ENCODE data around the gene KHDRBS2. TPM values are rescaled to one million over a fixed set of nuclear protein-coding genes. Genes with fewer than 3 reads are reported as not detected.

Gene KHDRBS2
- total RNA-seq, 1 experiment from 2014 or later, result not detected

DNA sequence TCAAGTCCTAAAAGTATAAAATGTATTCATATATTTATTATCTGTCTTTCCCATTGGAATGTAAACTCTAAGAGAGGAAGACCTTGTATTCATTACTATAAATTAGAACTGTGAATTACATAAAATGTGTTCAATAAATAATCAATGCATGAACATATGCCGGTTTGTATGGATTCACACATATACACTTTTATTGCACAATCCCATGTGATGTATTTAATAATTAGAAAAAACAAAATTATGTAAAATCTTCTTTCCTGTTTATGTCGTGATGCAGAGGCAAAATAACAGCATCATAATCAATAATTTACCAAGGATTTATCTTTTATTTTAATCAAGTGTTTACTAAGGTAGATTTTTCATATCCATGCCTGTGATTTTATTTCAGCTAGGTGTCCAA, 240.5 kb downstream of the KHDRBS2 start:
- no peak for DNase-seq (ENCODE audit: unreplicated experiment)
- CTCF ChIA-PET, result interaction anchor here (0.6 to 0.7 kb wide), 2 partner anchors 608 to 767 kb away, joined by 3 read pairs; no protein-coding TSS in a partner anchor
- H3K27ac Mint-ChIP-seq (ENCODE audit: low read depth, unreplicated experiment), result no peak overlapping the region
- intact Hi-C loops (cut with micrococcal nuclease), result no loop called here
- BruUV-seq (replicated peaks), result no TSS peak
- H3K4me3 Mint-ChIP-seq (ENCODE audit: unreplicated experiment), result no peak overlapping the region
- H3K4me1 Mint-ChIP-seq (ENCODE audit: insufficient read depth, unreplicated experiment), result no peaks in the 10 kb centered on the region
- POLR2A ChIA-PET, result no interaction called here
- no peak for TF ChIP-seq CTCF (IDR thresholded peaks at IDR 0.05; ENCODE audit: unreplicated experiment)
- H3K36me3 Mint-ChIP-seq (ENCODE audit: insufficient read depth, unreplicated experiment), result no peaks in the 10 kb centered on the region
- no peaks in the 10 kb centered on the region for H3K9me3 Mint-ChIP-seq (ENCODE audit: unreplicated experiment)
- H3K27me3 Mint-ChIP-seq (ENCODE audit: insufficient read depth, unreplicated experiment), result peaks cover 48% of the 10 kb centered on the region

DNA sequence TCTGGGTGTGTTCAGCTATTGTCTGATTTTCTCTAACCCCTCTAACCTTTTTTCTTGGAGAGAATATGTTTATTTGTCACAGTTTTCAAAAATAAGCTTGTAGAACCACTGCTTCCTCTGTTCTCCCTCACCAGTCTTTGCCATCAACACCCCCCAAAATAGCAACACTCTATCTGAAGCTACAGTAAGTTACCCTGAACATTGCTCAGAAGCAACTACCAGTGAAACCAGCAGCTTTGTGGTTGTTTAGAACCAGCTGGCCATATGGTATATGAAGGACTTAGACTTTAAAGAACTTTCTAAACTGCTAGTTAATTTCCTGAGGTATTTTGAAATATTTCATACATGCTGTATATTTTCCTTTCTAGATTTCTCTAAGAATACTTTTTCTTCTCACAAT, 242.9 kb downstream of the KHDRBS2 start:
- Mint-ChIP-seq H3K4me3 (ENCODE audit: unreplicated experiment) (no peak overlapping the region), H3K27me3 (ENCODE audit: insufficient read depth, unreplicated experiment) (peaks cover 28% of the 10 kb centered on the region), H3K9me3 (ENCODE audit: unreplicated experiment) (no peaks in the 10 kb centered on the region), H3K36me3 (ENCODE audit: insufficient read depth, unreplicated experiment) (no peaks in the 10 kb centered on the region), H3K27ac (ENCODE audit: low read depth, unreplicated experiment) (no peak overlapping the region), H3K4me1 (ENCODE audit: insufficient read depth, unreplicated experiment) (no peaks in the 10 kb centered on the region)
- CTCF ChIA-PET, result interaction anchor here (1.3 kb wide), 1 partner anchor 1244 kb away, joined by 4 read pairs; no protein-coding TSS in a partner anchor
- TF ChIP-seq CTCF (IDR thresholded peaks at IDR 0.05; ENCODE audit: unreplicated experiment), result no peak
- BruUV-seq (replicated peaks), result no TSS peak
- intact Hi-C loops (cut with micrococcal nuclease), result no loop called here
- POLR2A ChIA-PET, result interaction anchor here (0.9 to 1.3 kb wide), 2 partner anchors 13 kb away, joined by 3 read pairs; no protein-coding TSS in a partner anchor
- no peak for DNase-seq (ENCODE audit: unreplicated experiment)

DNA sequence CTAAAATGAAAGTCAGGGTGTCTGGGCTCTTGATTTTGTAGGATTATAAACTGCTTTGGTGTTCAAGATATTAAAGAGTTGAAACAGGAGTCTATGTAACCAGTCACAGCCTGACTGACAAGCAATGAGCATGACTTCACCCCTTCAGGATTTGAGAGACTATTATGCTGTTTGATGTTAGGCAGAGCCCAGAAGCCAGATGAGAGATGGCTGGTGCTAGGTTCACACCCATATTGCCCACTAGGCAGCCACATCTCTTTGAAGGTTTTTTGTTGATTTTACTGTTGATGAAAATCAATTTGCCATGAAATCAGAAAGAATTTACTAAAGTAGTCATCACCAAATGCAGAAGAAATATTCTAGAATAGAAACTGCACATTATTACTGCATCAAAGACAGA, 243.6 kb downstream of the KHDRBS2 start:
- BruUV-seq (replicated peaks), result no TSS peak
- Mint-ChIP-seq H3K27me3 (ENCODE audit: insufficient read depth, unreplicated experiment) (peaks cover 21% of the 10 kb centered on the region), H3K9me3 (ENCODE audit: unreplicated experiment) (no peaks in the 10 kb centered on the region), H3K27ac (ENCODE audit: low read depth, unreplicated experiment) (no peak overlapping the region), H3K4me1 (ENCODE audit: insufficient read depth, unreplicated experiment) (no peaks in the 10 kb centered on the region), H3K4me3 (ENCODE audit: unreplicated experiment) (no peak overlapping the region), H3K36me3 (ENCODE audit: insufficient read depth, unreplicated experiment) (no peaks in the 10 kb centered on the region)
- DNase-seq (ENCODE audit: unreplicated experiment), result no peak
- no peak for TF ChIP-seq CTCF (IDR thresholded peaks at IDR 0.05; ENCODE audit: unreplicated experiment)
- POLR2A ChIA-PET, result interaction anchor here (0.9 to 1.3 kb wide), 2 partner anchors 13 kb away, joined by 3 read pairs; no protein-coding TSS in a partner anchor
- intact Hi-C loops (cut with micrococcal nuclease), result no loop called here
- CTCF ChIA-PET, result interaction anchor here (0.5 to 1.3 kb wide), 2 partner anchors 9 to 1243 kb away, joined by 3 to 4 read pairs; no protein-coding TSS in a partner anchor

DNA sequence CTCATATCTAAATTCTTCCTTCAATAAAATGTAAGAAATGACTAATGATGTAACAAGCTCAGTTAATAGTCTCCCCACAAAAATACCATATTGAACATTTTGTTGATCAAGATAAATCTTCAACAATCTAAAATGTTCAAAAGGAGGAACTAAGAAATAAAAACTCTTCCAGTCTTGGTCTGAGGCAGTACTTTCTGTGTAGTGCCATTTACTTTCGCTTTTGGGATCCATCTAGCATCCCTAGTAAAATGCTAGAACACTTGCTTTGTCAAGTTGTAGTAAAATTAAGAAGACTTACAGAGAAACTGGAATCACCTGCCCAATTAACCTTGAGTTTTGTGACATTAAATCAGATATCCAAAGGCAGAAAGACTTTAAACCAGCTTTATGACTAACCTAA, 246.4 kb downstream of the KHDRBS2 start:
- DNase-seq (ENCODE audit: unreplicated experiment), result peak; percentile 10
- intact Hi-C loops (cut with micrococcal nuclease), result no loop called here
- no peak for TF ChIP-seq CTCF (IDR thresholded peaks at IDR 0.05; ENCODE audit: unreplicated experiment)
- no peaks in the 10 kb centered on the region for H3K36me3 Mint-ChIP-seq (ENCODE audit: insufficient read depth, unreplicated experiment)
- ChIA-PET POLR2A (interaction anchor here (0.6 kb wide), 1 partner anchor 109 kb away, joined by 3 read pairs; no protein-coding TSS in a partner anchor), CTCF (no interaction called here)
- peaks cover 7% of the 10 kb centered on the region for H3K9me3 Mint-ChIP-seq (ENCODE audit: unreplicated experiment)
- H3K4me1 Mint-ChIP-seq (ENCODE audit: insufficient read depth, unreplicated experiment), result no peaks in the 10 kb centered on the region
- peak overlapping the region; percentile 49 for H3K4me3 Mint-ChIP-seq (ENCODE audit: unreplicated experiment)
- no TSS peak for BruUV-seq (replicated peaks)
- peaks cover 5% of the 10 kb centered on the region for H3K27me3 Mint-ChIP-seq (ENCODE audit: insufficient read depth, unreplicated experiment)
- H3K27ac Mint-ChIP-seq (ENCODE audit: low read depth, unreplicated experiment), result no peak overlapping the region
